Skeletal muscle tissue (tissue), 4 donors: Measurements from ENCODE around the gene SND1. TPM values are rescaled to one million over a fixed set of nuclear protein-coding genes. Genes with fewer than 3 reads are reported as not detected.
A peak's percentile ranks its signal among the peaks of the same experiment; 100 is the strongest.

Experiments
- H3K27ac ChIP-seq: one replicate; pipeline ENCODE4 v1.7.0; 2013; ENCODE audit warnings: mild to moderate bottlenecking, low read depth, low read length, inconsistent platforms
- H3K27me3 ChIP-seq, 3 donors: one replicate each; pipeline ENCODE4 v1.7.0; 2013; ENCODE audit warnings: low read length in 3 of 3; ENCODE audit not compliant: control insufficient read depth in 3 of 3, insufficient read depth in 3 of 3
- H3K36me3 ChIP-seq, 3 donors: one replicate each; pipeline ENCODE4 v1.7.0; 2013; ENCODE audit warnings: low read length in 3 of 3; ENCODE audit not compliant: control insufficient read depth in 3 of 3, insufficient read depth in 3 of 3
- H3K4me1 ChIP-seq, 3 donors: one replicate each; pipeline ENCODE4 v1.7.0; 2013; ENCODE audit warnings: low read length in 3 of 3, mild to moderate bottlenecking in 3 of 3; ENCODE audit not compliant: control insufficient read depth in 3 of 3, insufficient read depth in 3 of 3
- H3K4me3 ChIP-seq, 3 donors: one replicate each; pipeline ENCODE4 v1.7.0; 2013; ENCODE audit warnings: low read length in 3 of 3
- H3K9ac ChIP-seq, 3 donors: one replicate each; pipeline ENCODE4 v1.7.0; 2013; ENCODE audit warnings: low read length in 3 of 3, mild to moderate bottlenecking in 3 of 3, moderate library complexity in 2 of 3, low read depth in 1 of 3
- H3K9me3 ChIP-seq, 3 donors: one replicate each; pipeline ENCODE4 v1.7.0; 2013; ENCODE audit warnings: low read length in 3 of 3; ENCODE audit not compliant: control insufficient read depth in 3 of 3
- total RNA-seq: library from RNA; depleted of rRNA; stranded (reverse); fragments of >200 nt; gene quantifications from one replicate; pipeline ENCODE4 v1.2.3, GENCODE V29; 2014
- donor health status: Osteomylitis.

SND1 gene
- total RNA-seq, 1 donor from 2014 or later, result 104 TPM

DNA sequence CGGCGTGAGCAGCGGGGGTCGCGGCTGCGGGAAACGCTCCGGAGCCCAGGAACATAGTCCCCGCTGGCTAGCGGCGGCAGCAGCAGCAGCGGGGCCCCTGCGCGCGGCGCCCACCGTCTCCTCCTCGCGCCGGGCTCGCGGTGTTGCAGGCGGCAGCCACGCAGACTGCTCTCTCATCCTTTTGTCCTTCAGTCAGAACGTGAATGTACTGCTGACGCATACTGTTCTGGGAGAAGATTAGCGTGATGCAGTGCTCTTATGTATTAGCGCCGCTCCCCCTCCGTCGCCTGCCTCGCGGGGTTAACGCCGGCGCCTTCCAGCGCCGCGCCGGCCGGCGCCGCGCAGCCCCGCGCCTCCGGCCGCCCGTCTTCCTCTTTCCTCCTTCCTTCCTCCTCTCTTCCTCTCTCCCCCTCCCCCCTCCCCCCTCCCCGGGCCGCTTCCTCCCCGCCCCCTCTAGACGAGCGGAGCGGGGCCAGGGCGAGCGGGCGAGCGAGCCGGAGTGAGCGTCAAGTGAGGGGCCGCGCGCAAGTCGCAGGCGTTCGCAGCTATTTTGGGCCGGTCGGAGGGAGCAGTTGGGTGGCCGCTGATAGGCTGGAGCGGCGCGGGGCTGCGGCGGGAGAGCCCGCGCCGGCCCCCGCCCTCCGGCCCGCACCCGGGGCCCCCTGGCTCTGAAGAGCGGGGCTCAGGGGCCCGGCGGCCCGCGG is 380.1 kb downstream of the SND1 start:
- peaks cover 7 to 17% (median 11%) of the 10 kb centered on the region in 3 donors for H3K4me1 ChIP-seq
- no peak overlapping the region for H3K27ac ChIP-seq
- H3K27me3 ChIP-seq, result peaks cover 0 to 25% (median 4%) of the 10 kb centered on the region in 3 donors
- no peaks in the 10 kb centered on the region for H3K9me3 ChIP-seq
- peak overlapping the region in 2 of 3 donors; percentile 35 to 64 for H3K9ac ChIP-seq
- H3K4me3 ChIP-seq, result peak overlapping the region; percentile 56 to 72 (median 72)
- peaks cover 0 to 7% (median 6%) of the 10 kb centered on the region in 3 donors for H3K36me3 ChIP-seq

DNA sequence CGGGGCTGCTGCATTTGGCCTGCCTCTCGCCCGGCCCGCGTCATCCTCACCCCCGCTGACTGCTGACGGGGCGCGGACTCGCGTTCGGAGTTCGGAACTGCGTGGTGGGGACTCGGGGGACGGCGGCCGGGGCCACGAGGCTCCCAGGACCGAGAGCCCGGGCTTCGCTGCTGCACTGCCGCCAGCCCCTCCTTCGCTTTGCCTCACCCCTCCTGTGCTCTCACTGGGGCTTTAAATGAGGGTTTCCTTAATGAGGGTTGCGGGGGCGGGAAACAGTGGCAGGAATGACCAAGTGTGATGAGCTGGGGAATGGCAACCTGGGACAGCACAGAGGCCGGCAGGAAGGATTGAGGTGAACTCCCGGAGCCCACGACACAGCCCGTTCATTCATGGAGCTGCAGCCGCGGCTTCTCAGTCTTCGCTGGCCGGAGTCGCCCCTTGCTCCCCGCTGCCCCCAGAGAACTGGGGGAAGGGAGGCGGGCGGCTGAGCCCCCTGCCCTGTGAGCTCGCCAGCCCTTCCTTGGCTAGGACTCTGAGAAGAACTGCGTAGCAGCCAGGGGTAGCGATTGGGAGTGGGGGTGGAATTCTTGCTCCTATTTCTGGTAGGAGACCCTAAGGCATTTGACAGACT is 380.7 kb downstream of the SND1 start:
- Histone ChIP-seq H3K4me3 (peak overlapping the region; percentile 6 to 60 (median 51)), H3K27me3 (peaks cover 0 to 24% (median 4%) of the 10 kb centered on the region in 3 donors), H3K9ac (peak overlapping the region in 2 of 3 donors; percentile 35 to 54), H3K27ac (no peak overlapping the region), H3K9me3 (no peaks in the 10 kb centered on the region), H3K4me1 (peaks cover 7 to 13% (median 10%) of the 10 kb centered on the region in 3 donors), H3K36me3 (peaks cover 0 to 7% (median 6%) of the 10 kb centered on the region in 3 donors)

DNA sequence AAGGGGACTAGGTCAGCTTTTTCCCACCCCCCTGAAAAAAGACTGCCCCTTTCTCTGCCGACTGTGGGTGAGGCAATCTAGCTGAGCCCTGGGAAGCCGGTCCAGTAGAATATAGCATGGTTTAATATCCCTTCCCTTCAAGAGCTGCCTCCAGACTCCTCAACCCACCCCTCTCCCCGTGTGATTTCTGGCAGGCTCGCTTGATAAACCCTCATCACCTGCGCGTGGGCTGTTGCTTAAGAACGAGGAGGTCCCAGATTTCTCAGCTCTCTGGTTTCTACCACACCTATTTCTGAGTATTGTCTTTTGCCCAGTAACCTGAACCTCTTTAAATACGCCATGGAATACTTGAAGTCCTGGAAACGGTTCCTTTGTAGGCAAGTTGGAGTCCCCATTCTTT is 381.3 kb downstream of the SND1 start:
- H3K9me3 ChIP-seq, result no peaks in the 10 kb centered on the region
- no peak overlapping the region for H3K9ac ChIP-seq
- no peak overlapping the region for H3K4me3 ChIP-seq
- H3K36me3 ChIP-seq, result peaks cover 0 to 7% (median 6%) of the 10 kb centered on the region in 3 donors
- peaks cover 0 to 22% (median 4%) of the 10 kb centered on the region in 3 donors for H3K27me3 ChIP-seq
- no peak overlapping the region for H3K27ac ChIP-seq
- peaks cover 7 to 12% (median 8%) of the 10 kb centered on the region in 3 donors for H3K4me1 ChIP-seq

DNA sequence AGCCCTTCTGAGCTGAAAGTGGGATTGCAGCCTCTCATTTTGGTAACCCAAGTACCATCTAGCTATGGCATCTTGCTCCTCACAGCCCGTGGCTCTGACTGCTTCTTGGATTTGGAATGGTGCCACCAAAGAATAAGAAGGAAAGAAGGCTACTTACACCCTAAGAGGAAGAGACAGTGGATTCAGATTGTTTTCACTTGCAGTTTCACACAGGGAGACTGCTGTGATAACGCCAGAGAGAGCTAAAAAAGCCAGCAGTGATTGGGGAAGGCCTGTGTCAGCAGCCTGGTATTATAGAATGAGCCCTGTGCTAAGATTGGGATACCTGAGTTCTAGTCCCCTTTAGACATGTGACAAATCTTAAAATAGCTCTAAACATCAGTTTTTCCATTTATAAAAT is 382.8 kb downstream of the SND1 start:
- no peak overlapping the region for H3K4me3 ChIP-seq
- H3K27ac ChIP-seq, result no peak overlapping the region
- peaks cover 0 to under 1% (median 0%) of the 10 kb centered on the region in 3 donors for H3K36me3 ChIP-seq
- peaks cover 7 to 12% (median 8%) of the 10 kb centered on the region in 3 donors for H3K4me1 ChIP-seq
- no peak overlapping the region for H3K9ac ChIP-seq
- no peaks in the 10 kb centered on the region for H3K9me3 ChIP-seq
- peaks cover 0 to 10% (median 0%) of the 10 kb centered on the region in 3 donors for H3K27me3 ChIP-seq

DNA sequence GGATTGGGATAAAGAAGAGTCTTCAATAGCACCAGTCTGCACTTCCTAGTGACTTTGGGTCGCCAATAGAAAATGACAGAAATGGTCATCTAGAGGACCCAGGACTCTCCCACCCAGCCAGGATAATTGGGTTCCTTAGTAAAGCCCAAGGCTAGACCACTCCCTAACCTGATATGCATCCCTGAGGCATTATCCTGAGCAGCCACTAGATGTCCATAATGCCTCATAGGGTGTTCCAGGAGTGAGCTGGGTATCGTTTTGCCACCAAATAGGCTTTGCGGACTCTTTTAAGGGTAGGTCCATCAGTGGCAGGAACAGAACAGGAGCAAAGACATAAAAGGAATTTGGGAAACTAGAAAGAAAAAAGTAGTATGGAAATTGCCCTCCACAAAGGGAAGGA is 383.7 kb downstream of the SND1 start:
- peaks cover 0 to under 1% (median 0%) of the 10 kb centered on the region in 3 donors for H3K27me3 ChIP-seq
- no peak overlapping the region for H3K9ac ChIP-seq
- no peaks in the 10 kb centered on the region for H3K9me3 ChIP-seq
- H3K36me3 ChIP-seq, result no peaks in the 10 kb centered on the region
- no peak overlapping the region for H3K27ac ChIP-seq
- H3K4me3 ChIP-seq, result no peak overlapping the region
- peaks cover 5 to 7% (median 5%) of the 10 kb centered on the region in 3 donors for H3K4me1 ChIP-seq

DNA sequence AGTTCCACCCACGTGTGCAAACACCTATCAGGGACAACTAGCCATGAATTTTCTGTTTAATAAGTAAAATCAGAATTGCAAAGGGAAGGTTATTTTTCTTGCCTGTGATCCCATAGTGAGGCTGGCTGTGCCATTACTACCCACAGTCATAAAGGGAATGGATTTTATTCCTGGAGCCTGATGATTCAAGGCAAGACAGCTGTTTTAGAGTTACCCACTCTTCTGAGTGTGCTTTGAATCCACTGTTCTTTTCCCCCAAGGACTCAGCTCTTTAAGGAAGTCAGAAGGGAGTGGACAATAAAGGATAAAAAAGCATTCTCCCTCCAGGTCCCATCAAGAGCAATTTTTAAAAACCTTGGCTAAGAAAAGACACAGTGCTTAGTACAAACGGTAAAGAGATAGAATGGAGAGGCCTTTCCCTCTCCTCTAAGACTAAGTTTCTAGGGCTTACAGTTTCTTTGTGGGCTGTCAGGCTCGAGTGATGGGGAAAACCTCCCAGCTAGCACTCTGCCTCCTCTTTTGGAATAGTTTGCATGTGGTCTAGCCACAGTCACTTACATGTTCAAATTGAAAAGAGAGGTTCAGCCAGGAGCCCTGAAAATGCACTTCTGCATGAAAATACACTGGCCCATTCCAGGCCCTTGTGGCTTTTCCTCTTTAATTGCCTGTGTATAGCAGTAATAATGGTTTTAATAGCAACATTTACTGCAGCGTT is 384.4 kb downstream of the SND1 start:
- no peak overlapping the region for H3K9ac ChIP-seq
- H3K4me1 ChIP-seq, result peaks cover 4 to 7% (median 4%) of the 10 kb centered on the region in 3 donors
- no peaks in the 10 kb centered on the region for H3K36me3 ChIP-seq
- H3K27me3 ChIP-seq, result no peaks in the 10 kb centered on the region
- no peaks in the 10 kb centered on the region for H3K9me3 ChIP-seq
- no peak overlapping the region for H3K27ac ChIP-seq
- H3K4me3 ChIP-seq, result no peak overlapping the region

DNA sequence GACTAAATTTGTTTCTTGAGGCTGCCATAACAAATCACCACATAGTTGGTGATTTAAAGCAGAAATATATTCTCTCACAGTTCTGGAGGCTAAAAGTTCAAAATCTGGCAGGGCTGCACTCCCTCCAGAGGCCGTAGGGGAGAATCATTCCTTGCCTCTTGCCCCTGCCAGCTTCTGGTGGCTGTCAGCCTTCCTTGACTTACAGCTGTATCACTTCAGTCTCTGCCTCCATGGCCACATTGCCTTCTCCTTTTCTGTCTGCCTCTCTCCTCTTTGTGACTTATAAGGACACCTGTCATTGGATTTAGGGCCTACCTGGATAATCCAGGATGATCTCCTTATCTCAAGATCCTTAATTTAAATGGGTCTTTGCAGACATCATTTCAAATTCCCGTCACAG is 385.1 kb downstream of the SND1 start:
- H3K9ac ChIP-seq, result no peak overlapping the region
- H3K36me3 ChIP-seq, result no peaks in the 10 kb centered on the region
- H3K27ac ChIP-seq, result no peak overlapping the region
- no peaks in the 10 kb centered on the region for H3K27me3 ChIP-seq
- no peaks in the 10 kb centered on the region for H3K9me3 ChIP-seq
- no peak overlapping the region for H3K4me3 ChIP-seq
- H3K4me1 ChIP-seq, result peaks cover 3 to 4% (median 4%) of the 10 kb centered on the region in 3 donors

DNA sequence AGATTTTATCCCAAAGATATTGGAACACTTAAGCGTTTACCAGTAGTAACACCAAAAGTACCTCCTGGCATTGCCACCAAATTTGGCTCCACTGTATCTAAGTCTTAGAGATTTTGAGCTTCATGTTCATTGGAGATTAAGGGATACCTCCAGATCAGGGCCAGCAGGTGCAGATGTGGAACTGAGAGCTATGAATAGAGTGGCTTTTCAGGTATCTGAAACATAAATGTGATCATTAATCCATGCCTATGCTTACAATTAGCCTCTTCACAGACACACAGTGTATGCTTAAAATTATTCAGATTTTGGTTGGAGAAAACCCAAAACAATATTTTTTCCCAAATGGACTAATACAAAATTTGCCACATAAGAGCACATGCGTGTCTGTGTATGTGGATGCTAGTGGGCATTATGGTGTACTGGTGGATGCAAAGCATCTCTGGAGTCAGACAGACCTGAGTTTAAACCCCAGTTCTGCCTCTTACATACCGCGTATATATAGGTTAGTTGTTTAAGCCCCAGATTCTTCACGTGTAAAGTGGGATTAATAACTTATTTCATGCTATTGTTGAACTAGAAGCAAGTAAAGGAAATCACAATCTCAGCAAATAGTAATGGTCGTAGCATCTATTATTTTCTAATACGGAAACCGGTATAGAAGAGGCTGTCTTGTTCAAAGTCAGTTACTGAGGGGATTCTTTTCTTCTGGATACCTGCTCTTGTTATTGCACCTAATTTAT is 386.1 kb downstream of the SND1 start:
- H3K27ac ChIP-seq, result no peak overlapping the region
- no peak overlapping the region for H3K4me3 ChIP-seq
- no peaks in the 10 kb centered on the region for H3K9me3 ChIP-seq
- H3K27me3 ChIP-seq, result no peaks in the 10 kb centered on the region
- H3K9ac ChIP-seq, result no peak overlapping the region
- no peaks in the 10 kb centered on the region for H3K36me3 ChIP-seq
- peaks cover 0 to 7% (median 0%) of the 10 kb centered on the region in 3 donors for H3K4me1 ChIP-seq

DNA sequence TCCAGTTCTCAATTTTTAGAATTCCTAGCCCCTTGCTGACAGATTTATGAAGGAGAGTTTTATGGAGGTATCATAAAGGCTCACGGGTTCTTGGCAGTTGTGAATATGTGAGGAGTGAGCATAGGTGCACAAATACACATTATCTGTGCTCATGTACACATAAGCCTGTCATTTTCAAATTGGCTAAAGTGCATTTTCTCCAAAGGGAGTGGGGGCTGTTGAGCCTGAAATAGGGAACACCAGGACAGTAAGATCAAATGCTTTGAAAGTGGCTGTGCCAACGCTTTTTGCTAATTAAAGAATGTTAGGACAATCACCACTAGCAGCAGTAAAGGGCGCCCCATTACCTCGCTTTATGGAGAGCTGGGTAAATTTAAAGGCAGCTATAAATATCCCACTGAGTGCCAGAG is 387.6 kb downstream of the SND1 start:
- H3K27ac ChIP-seq, result no peak overlapping the region
- H3K9me3 ChIP-seq, result no peaks in the 10 kb centered on the region
- H3K36me3 ChIP-seq, result no peaks in the 10 kb centered on the region
- peaks cover 0 to 5% (median 0%) of the 10 kb centered on the region in 3 donors for H3K4me1 ChIP-seq
- H3K27me3 ChIP-seq, result no peaks in the 10 kb centered on the region
- no peak overlapping the region for H3K4me3 ChIP-seq
- no peak overlapping the region for H3K9ac ChIP-seq
